Uterus (tissue), 2 donors: ENCODE results near the gene SELL.

Experiments used
- CTCF ChIP-seq, 4 experiments: fragments of 200-600 bp in 2 of 4; fragments of 450-650 bp in 2 of 4; sonication (generic) in 2 of 4; IDR thresholded peaks; one replicate each; pipeline ENCODE4 v1.5.1; 2016 to 2019; ENCODE audit warnings: antibody characterized with exemption in 4 of 4, mild to moderate bottlenecking in 2 of 4, moderate library complexity in 1 of 4
- POLR2A ChIP-seq, 2 donors: fragments of 450-650 bp; IDR thresholded peaks; one replicate each; pipeline ENCODE4 v1.6.1; 2016; ENCODE audit warnings: antibody characterized with exemption in 2 of 2, mild to moderate bottlenecking in 1 of 2, moderate library complexity in 1 of 2

- TF ChIP-seq CTCF (IDR thresholded peaks at IDR 0.05) (no peak), POLR2A (IDR thresholded peaks at IDR 0.05) (no peak)
These were observed 20.0 kb upstream of the SELL start for GRCh38 chr1:169731446-169731845.
